SKM-1 treated with dmso at 0.1 percent for 144 hours (cell line): ENCODE results near the gene MTERF4.

Experiments
- DNase-seq: peaks from one replicate; lab custom pipeline; 2025; ENCODE audit not compliant: unreplicated experiment; lab: John Stamatoyannopoulos, UW

The MTERF4 gene

GRCh38 chr2:241051578-241052487 lies 50.3 kb downstream of the MTERF4 start:
- DNase-seq, result no peak

- no peak for DNase-seq
These were observed 51.2 kb downstream of the MTERF4 start for GRCh38 chr2:241050624-241051577.

- DNase-seq, result no peak
These were observed 52.1 kb downstream of the MTERF4 start for GRCh38 chr2:241049739-241050623.

GRCh38 chr2:241048949-241049343 lies 53.1 kb downstream of the MTERF4 start:
- no peak for DNase-seq

GRCh38 chr2:241048149-241048948 lies 53.7 kb downstream of the MTERF4 start:
- no peak for DNase-seq

- DNase-seq, result no peak
These were observed 54.7 kb downstream of the MTERF4 start for GRCh38 chr2:241047253-241048010.
